Measurements from ENCODE around the gene CAVIN2. TPM values are rescaled to one million over a fixed set of nuclear protein-coding genes. Genes with fewer than 3 reads are reported as not detected.

The CAVIN2 gene
- total RNA-seq, 2 experiments from 2014 or later, result 0.14 to 0.16 TPM

GRCh38 chr2:191844706-191845105 is 2.2 kb downstream of the CAVIN2 start:
- no peak overlapping the region for H3K27ac Mint-ChIP-seq
- H3K4me1 Mint-ChIP-seq (ENCODE audit: low read depth), result peaks cover 11% of the 10 kb centered on the region
- CTCF ChIA-PET, result no interaction called here
- Histone ChIP-seq H3K27ac (ENCODE audit: low read depth in 1 of 2, low read length in 2 of 2) (no peak overlapping the region), H3K27me3 (ENCODE audit: control insufficient read depth in 1 of 2, insufficient read depth in 2 of 2, low read length in 2 of 2) (peaks cover 18 to 20% of the 10 kb centered on the region in 2 experiments), H3K4me1 (ENCODE audit: insufficient read depth, low read length) (peaks cover 6% of the 10 kb centered on the region), H3K9me3 (ENCODE audit: control insufficient read depth in 1 of 2, insufficient read depth in 1 of 2, low read length in 2 of 2) (no peaks in the 10 kb centered on the region), H3K4me3 (ENCODE audit: low read length) (no peak overlapping the region), H3K36me3 (ENCODE audit: insufficient read depth, low read length) (no peaks in the 10 kb centered on the region)
- no peaks in the 10 kb centered on the region for H3K36me3 Mint-ChIP-seq (ENCODE audit: low read depth)
- DNase-seq (no peak), ATAC-seq (ENCODE audit: poor library complexity) (no peak)
- no peak for TF ChIP-seq CTCF (IDR thresholded peaks at IDR 0.05)
- H3K9me3 Mint-ChIP-seq, result no peaks in the 10 kb centered on the region
- POLR2A ChIA-PET, result no interaction called here
- H3K4me3 Mint-ChIP-seq, result no peak overlapping the region
- intact Hi-C loops (cut with DNase I, micrococcal nuclease), result no loop called here
- H3K27me3 Mint-ChIP-seq, result peaks cover 71% of the 10 kb centered on the region

DNA sequence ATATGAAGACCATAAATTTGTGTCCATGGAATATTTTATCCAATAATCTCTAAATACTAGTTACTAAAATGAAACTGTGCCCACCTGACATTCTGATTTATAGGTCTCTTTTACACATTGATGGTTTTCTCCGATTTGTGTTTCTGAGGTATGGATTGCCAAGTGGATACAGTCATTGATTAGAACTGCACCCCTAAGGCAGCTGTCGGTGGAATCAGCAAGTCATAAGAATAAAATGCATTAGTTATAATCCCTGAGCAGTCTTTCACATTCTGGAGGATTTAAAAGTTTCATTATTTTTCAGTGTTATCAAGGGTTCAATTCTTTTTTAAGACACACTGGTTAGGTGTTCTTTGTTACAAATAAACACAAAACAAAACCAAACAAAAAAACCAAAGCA is 6.0 kb downstream of the CAVIN2 start:
- Mint-ChIP-seq H3K4me1 (ENCODE audit: low read depth) (peaks cover 3% of the 10 kb centered on the region), H3K4me3 (no peak overlapping the region), H3K27me3 (peaks cover 48% of the 10 kb centered on the region), H3K9me3 (no peaks in the 10 kb centered on the region), H3K27ac (no peak overlapping the region), H3K36me3 (ENCODE audit: low read depth) (no peaks in the 10 kb centered on the region)
- H3K27me3 ChIP-seq (ENCODE audit: control insufficient read depth in 1 of 2, insufficient read depth in 2 of 2, low read length in 2 of 2), result peaks cover 6 to 7% of the 10 kb centered on the region in 2 experiments
- no peak for DNase-seq
- intact Hi-C loops (cut with DNase I, micrococcal nuclease), result no loop called here
- TF ChIP-seq CTCF (IDR thresholded peaks at IDR 0.05), result no peak
- POLR2A ChIA-PET, result no interaction called here
- peaks cover 0 to under 1% of the 10 kb centered on the region in 2 experiments for H3K9me3 ChIP-seq (ENCODE audit: control insufficient read depth in 1 of 2, insufficient read depth in 1 of 2, low read length in 2 of 2)
- H3K27ac ChIP-seq (ENCODE audit: low read depth in 1 of 2, low read length in 2 of 2), result no peak overlapping the region
- no peak overlapping the region for H3K4me3 ChIP-seq (ENCODE audit: low read length)
- no peaks in the 10 kb centered on the region for H3K4me1 ChIP-seq (ENCODE audit: insufficient read depth, low read length)
- CTCF ChIA-PET, result no interaction called here
- H3K36me3 ChIP-seq (ENCODE audit: insufficient read depth, low read length), result no peaks in the 10 kb centered on the region
- no peak for ATAC-seq (ENCODE audit: poor library complexity)

DNA sequence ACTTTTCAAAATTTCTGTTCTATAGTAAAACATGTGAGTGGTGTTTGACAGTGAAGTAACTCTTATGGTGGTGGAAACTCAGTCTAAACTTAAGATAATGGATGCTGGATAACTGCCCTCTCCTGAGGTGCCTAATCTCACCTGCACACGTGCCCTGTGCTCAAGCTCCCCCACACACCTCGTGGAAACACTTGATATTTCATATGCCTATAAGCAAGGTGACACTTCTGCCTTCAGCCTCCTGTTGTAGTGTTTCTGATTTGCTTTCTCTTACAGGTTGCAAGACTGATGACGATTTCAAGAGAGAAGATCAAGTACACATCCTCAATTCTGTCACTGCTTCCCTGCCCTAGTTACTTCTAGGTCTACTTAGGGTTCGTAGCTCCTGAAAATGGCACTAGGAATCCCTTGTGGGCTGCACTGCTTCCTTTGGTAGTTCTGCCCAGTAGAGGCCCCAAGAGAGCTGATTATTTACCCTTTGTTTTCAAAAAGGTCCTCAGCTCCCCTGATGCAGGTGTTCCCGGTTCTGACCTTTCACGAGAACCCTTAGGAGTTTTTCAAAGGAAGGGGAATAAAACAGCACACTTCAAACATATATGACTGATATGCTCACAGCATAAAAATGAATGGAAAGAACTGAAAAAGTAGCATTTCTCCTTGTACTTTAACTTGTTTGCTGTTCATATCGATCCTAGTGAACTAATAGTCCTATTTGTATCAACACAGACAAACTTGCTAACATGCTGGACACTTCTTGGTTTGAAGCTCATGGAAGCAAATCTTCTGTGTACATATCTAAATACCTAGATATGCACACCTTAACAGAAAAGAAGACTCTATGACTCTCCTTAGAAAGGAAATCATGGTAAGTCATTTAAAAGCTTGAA is 6.7 kb downstream of the CAVIN2 start:
- no peaks in the 10 kb centered on the region for H3K36me3 ChIP-seq (ENCODE audit: insufficient read depth, low read length)
- no peak for TF ChIP-seq CTCF (IDR thresholded peaks at IDR 0.05)
- H3K27me3 ChIP-seq (ENCODE audit: control insufficient read depth in 1 of 2, insufficient read depth in 2 of 2, low read length in 2 of 2), result peaks cover 3 to 5% of the 10 kb centered on the region in 2 experiments
- H3K27ac ChIP-seq (ENCODE audit: low read depth in 1 of 2, low read length in 2 of 2), result no peak overlapping the region
- no peak for DNase-seq
- H3K27me3 Mint-ChIP-seq, result peaks cover 40% of the 10 kb centered on the region
- H3K4me3 Mint-ChIP-seq, result no peak overlapping the region
- H3K4me1 ChIP-seq (ENCODE audit: insufficient read depth, low read length), result no peaks in the 10 kb centered on the region
- no peak for ATAC-seq (ENCODE audit: poor library complexity)
- peaks cover 0 to 3% of the 10 kb centered on the region in 2 experiments for H3K9me3 ChIP-seq (ENCODE audit: control insufficient read depth in 1 of 2, insufficient read depth in 1 of 2, low read length in 2 of 2)
- ChIA-PET CTCF (no interaction called here), POLR2A (no interaction called here)
- H3K9me3 Mint-ChIP-seq, result no peaks in the 10 kb centered on the region
- H3K4me3 ChIP-seq (ENCODE audit: low read length), result no peak overlapping the region
- no peaks in the 10 kb centered on the region for H3K36me3 Mint-ChIP-seq (ENCODE audit: low read depth)
- no peaks in the 10 kb centered on the region for H3K4me1 Mint-ChIP-seq (ENCODE audit: low read depth)
- H3K27ac Mint-ChIP-seq, result no peak overlapping the region
- intact Hi-C loops (cut with DNase I, micrococcal nuclease), result no loop called here
